Transverse colon (tissue), 4 donors: ENCODE measurements around the gene MXD4. TPM values are rescaled to one million over a fixed set of nuclear protein-coding genes. Genes with fewer than 3 reads are reported as not detected.

Source experiments
- DNase-seq: peaks from one replicate; pipeline ENCODE4 v3.0.0-alpha.2; 2019
- H3K27ac ChIP-seq, 4 donors: fragments of 200-600 bp; sonication (generic); 2 replicates each; pipeline ENCODE4 v1.5.1; 2016 to 2018; ENCODE audit warnings: inconsistent platforms in 4 of 4
- H3K27me3 ChIP-seq: fragments of 200-600 bp; sonication (generic); 2 replicates; pipeline ENCODE4 v1.5.1; 2017; ENCODE audit warnings: inconsistent platforms
- H3K36me3 ChIP-seq, 4 donors: fragments of 200-600 bp; sonication (generic); 2 replicates each; pipeline ENCODE4 v1.5.1; 2017 to 2019; ENCODE audit warnings: inconsistent platforms in 4 of 4
- H3K4me1 ChIP-seq, 4 donors: fragments of 200-600 bp; sonication (generic); 2 replicates each; pipeline ENCODE4 v1.5.1; 2017 to 2020; ENCODE audit warnings: inconsistent platforms in 4 of 4
- H3K4me3 ChIP-seq, 4 donors: fragments of 200-600 bp; sonication (generic); 1 replicate in 1 of 4; 2 replicates in 3 of 4; pipeline versions ENCODE4 v1.5.1 to v1.6.1; 2017 to 2019; ENCODE audit warnings: inconsistent platforms in 4 of 4
- H3K9me3 ChIP-seq, 2 donors: fragments of 200-600 bp; sonication (generic); 2 replicates each; pipeline ENCODE4 v1.5.1; 2017 to 2019; ENCODE audit warnings: inconsistent platforms in 2 of 2
- CTCF ChIP-seq, 5 experiments: fragments of 200-600 bp in 3 of 5; fragments of 450-650 bp in 2 of 5; sonication (generic) in 3 of 5; IDR thresholded peaks; 1 replicate in 2 of 5; 2 replicates in 3 of 5; pipeline ENCODE4 v1.5.1; 2016 to 2017; ENCODE audit warnings: antibody characterized with exemption in 5 of 5, inconsistent platforms in 3 of 5, mild to moderate bottlenecking in 2 of 5, moderate library complexity in 1 of 5
- EP300 ChIP-seq: sonication (generic); formaldehyde crosslinking; IDR thresholded peaks from one replicate; pipeline ENCODE4 v1.6.1; 2017; ENCODE audit warnings: antibody characterized with exemption, low read depth
- POLR2A ChIP-seq: fragments of 450-650 bp; IDR thresholded peaks from one replicate; pipeline ENCODE4 v1.6.1; 2016; ENCODE audit warnings: antibody characterized with exemption, mild to moderate bottlenecking, moderate library complexity
- POLR2AphosphoS5 ChIP-seq, 3 donors: sonication (generic); formaldehyde crosslinking; IDR thresholded peaks; one replicate each; pipeline ENCODE4 v1.6.1; 2016; ENCODE audit warnings: antibody characterized with exemption in 3 of 3
- WGBS, 2 donors: methylation state at CpG; one replicate each; pipeline ENCODE4 v1.1.5; 2018; ENCODE audit warnings: low coverage in 1 of 2; 5-methylcytosine and 5-hydroxymethylcytosine counted together
- in situ Hi-C, 4 donors: fragments of 200-750 bp; cut with MboI; loops; one replicate each; pipeline versions ENCODE4 v1.15.0 to v1.15.1; 2017; ENCODE audit warnings: low sequenced_read_pairs in 3 of 4, low pct_ligation_motif_present in 1 of 4, low pct_unique_long_range_greater_than_20kb in 1 of 4
- intact Hi-C: fragments of 100-400 bp; cut with DNase I; formaldehyde crosslinking; loops from one replicate; pipeline ENCODE4 v1.15.1; 2023; ENCODE audit warnings: low total_unique reads
- total RNA-seq, 4 donors: library from RNA; depleted of rRNA; stranded (reverse); fragments of >200 nt; gene quantifications; one replicate each; pipeline ENCODE4 v1.1.0, GENCODE V29; 2016

MXD4 gene
- total RNA-seq, 4 donors from 2014 or later, result 48.1 to 101 (median 57.7) TPM

GRCh38 chr4:2295900-2296442 lies 34.1 kb upstream of the MXD4 start:
- in situ Hi-C loops, result no loop called here
- DNase-seq, result no peak
- Histone ChIP-seq H3K36me3 (no peaks in the 10 kb centered on the region), H3K27me3 (no peaks in the 10 kb centered on the region), H3K4me3 (no peak overlapping the region), H3K9me3 (no peaks in the 10 kb centered on the region), H3K27ac (no peak overlapping the region), H3K4me1 (peaks cover 0 to 2% (median 0%) of the 10 kb centered on the region in 4 donors)
- intact Hi-C loops, result no loop called here
- 86 to 92% methylated on average over 6 to 14 of the region's 14 CpGs for WGBS, 2 donors
- TF ChIP-seq CTCF (IDR thresholded peaks at IDR 0.05) (no peak), EP300 (no peak), POLR2AphosphoS5 (IDR thresholded peaks at IDR 0.05) (no peak), POLR2A (no peak)

- intact Hi-C loops (no loop called here), in situ Hi-C loops (no loop called here)
- WGBS, 2 donors, result 60 to 89% methylated on average over 1 to 9 of the region's 9 CpGs
- H3K4me1 ChIP-seq, result no peaks in the 10 kb centered on the region
- H3K36me3 ChIP-seq, result no peaks in the 10 kb centered on the region
- H3K27me3 ChIP-seq, result no peaks in the 10 kb centered on the region
- H3K9me3 ChIP-seq, result no peaks in the 10 kb centered on the region
- no peak overlapping the region for H3K27ac ChIP-seq
- no peak for DNase-seq
- TF ChIP-seq POLR2AphosphoS5 (IDR thresholded peaks at IDR 0.05) (no peak), EP300 (no peak), CTCF (IDR thresholded peaks at IDR 0.05) (no peak), POLR2A (no peak)
- no peak overlapping the region for H3K4me3 ChIP-seq
These were observed 33.6 kb upstream of the MXD4 start for GRCh38 chr4:2295500-2295899.

GRCh38 chr4:2292646-2293108 lies 30.8 kb upstream of the MXD4 start:
- WGBS, 2 donors, result 75 to 87% methylated on average over 2 to 6 of the region's 6 CpGs
- Histone ChIP-seq H3K27me3 (no peaks in the 10 kb centered on the region), H3K27ac (no peak overlapping the region), H3K4me3 (no peak overlapping the region), H3K4me1 (no peaks in the 10 kb centered on the region), H3K9me3 (no peaks in the 10 kb centered on the region), H3K36me3 (no peaks in the 10 kb centered on the region)
- no peak for DNase-seq
- no peak for TF ChIP-seq CTCF (IDR thresholded peaks at IDR 0.05)
- TF ChIP-seq EP300, result no peak
- no peak for TF ChIP-seq POLR2A
- no peak for TF ChIP-seq POLR2AphosphoS5 (IDR thresholded peaks at IDR 0.05)
- intact Hi-C loops, result no loop called here
- in situ Hi-C loops, result no loop called here

GRCh38 chr4:2291705-2292645 lies 30.1 kb upstream of the MXD4 start:
- 81 to 88% methylated on average over 5 to 17 of the region's 20 CpGs for WGBS, 2 donors

More at GRCh38 chr4:2291705-2292645, 30.1 kb upstream of the MXD4 start:
- Histone ChIP-seq H3K27me3 (no peaks in the 10 kb centered on the region), H3K9me3 (no peaks in the 10 kb centered on the region), H3K4me3 (no peak overlapping the region), H3K4me1 (no peaks in the 10 kb centered on the region), H3K36me3 (no peaks in the 10 kb centered on the region), H3K27ac (no peak overlapping the region)
- no peak for DNase-seq
- intact Hi-C loops, result no loop called here
- in situ Hi-C loops, result no loop called here
- TF ChIP-seq EP300 (no peak), POLR2A (no peak), POLR2AphosphoS5 (IDR thresholded peaks at IDR 0.05) (no peak), CTCF (IDR thresholded peaks at IDR 0.05) (no peak)
